T-helper 17 cell (primary cell): Measurements from ENCODE around the gene SSBP1. TPM values are rescaled to one million over a fixed set of nuclear protein-coding genes. Genes with fewer than 3 reads are reported as not detected.
"Not testable (repeated sequence)": the region's sequence is repeated elsewhere in the genome, so short reads cannot be mapped to it uniquely, and the experiment has no call there.

Experiments used
- ATAC-seq: fragments of 150-1000 bp; cut with Tn5 transposase; 2 replicates; pipeline ENCODE4 v1.10.0; 2021; ENCODE audit warnings: mild to moderate bottlenecking, moderate library complexity
- DNase-seq, 3 donors: peaks; one replicate each; pipeline versions ENCODE4 v3.0.0 to v3.0.0-alpha.2; 2020 to 2021
- H3K9me3 ChIP-seq: one replicate; pipeline ENCODE4 v1.7.0; 2013; ENCODE audit warnings: low read length, mild to moderate bottlenecking; ENCODE audit not compliant: control insufficient read depth, poor library complexity, severe bottlenecking
- H3K27ac Mint-ChIP-seq: one replicate; pipeline ENCODE4 v1.8.0; 2022; ENCODE audit warnings: mild to moderate bottlenecking, moderate library complexity, mixed read lengths
- H3K27me3 Mint-ChIP-seq: one replicate; pipeline ENCODE4 v1.8.0; 2022; ENCODE audit warnings: mixed read lengths
- H3K36me3 Mint-ChIP-seq: one replicate; pipeline ENCODE4 v1.8.0; 2022; ENCODE audit warnings: low read depth, mixed read lengths
- H3K4me1 Mint-ChIP-seq: one replicate; pipeline ENCODE4 v1.8.0; 2022; ENCODE audit warnings: mild to moderate bottlenecking, mixed read lengths
- H3K4me3 Mint-ChIP-seq: one replicate; pipeline ENCODE4 v1.8.0; 2022; ENCODE audit warnings: mild to moderate bottlenecking, moderate library complexity, mixed read lengths
- total RNA-seq, 4 donors: library from RNA in 2 of 4; stranded (reverse) in 2 of 4; gene quantifications; one replicate each; pipeline ENCODE4 v1.2.3 and lab custom pipeline; 2022 to 2026

Gene SSBP1
- total RNA-seq (10 to 100 TPM; 81.3 to 91.3 TPM), total RNA-seq (lab: John Stamatoyannopoulos, UW) (70.6 to 117 reads per million in 2 donors)

DNA sequence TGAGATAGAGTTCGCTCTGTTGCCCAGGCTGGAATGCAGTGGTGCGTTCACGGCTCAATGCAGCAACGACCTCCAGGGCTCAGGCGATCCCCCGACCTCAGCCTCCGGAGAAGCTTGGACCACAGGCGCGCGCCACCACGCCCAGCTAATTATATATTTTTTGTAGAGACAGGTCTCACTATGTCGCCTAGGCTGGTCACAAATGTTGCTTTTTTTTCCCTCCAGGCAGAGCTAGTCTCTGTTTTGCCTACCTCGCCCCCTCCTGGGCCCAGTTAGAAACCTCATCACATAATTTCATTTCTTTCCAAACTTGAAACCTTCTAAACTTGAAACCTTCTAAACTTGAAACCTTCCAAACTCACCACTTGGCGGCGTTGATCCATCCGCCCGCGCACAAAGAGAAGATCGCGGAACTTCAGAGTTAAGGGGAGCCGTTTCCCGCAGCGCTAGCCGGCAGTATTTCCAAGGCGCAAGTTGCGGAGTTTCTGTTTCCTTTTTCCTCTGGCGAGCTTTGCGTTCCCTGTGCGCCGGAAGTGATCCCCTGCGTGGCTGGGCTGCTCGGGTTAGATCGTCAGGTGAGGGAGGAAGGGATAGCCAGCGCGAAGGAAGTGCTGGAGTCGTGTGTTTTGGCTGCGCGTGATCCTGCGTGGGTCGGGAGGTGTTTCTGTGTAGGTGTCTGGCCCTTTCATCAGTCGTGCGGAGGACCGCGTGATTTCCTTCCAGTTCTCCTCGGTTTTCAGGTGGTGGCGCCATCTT, at the start of gene SSBP1:
Gene SSBP1 (plus strand): TSS at position 523 of the 756 bp plus-strand sequence. CDS start 809 bp downstream, outside the sequence.
- peak; percentile 76 to 83 (median 82) for DNase-seq
- no peaks in the 10 kb centered on the region for H3K9me3 ChIP-seq
- peak; percentile 89 for ATAC-seq
- peak within 1 kb of the TSS; percentile 100 for H3K27ac Mint-ChIP-seq
- H3K4me3 Mint-ChIP-seq = peak within 1 kb of the TSS; percentile 99
- peaks cover 30% of the 10 kb centered on the region for H3K4me1 Mint-ChIP-seq
- H3K36me3 Mint-ChIP-seq = peaks cover 8% of the 10 kb centered on the region
- H3K27me3 Mint-ChIP-seq = no peaks in the 10 kb centered on the region

GRCh38 chr7:141689072-141689825, 48.9 kb upstream of the SSBP1 start:
- Mint-ChIP-seq H3K36me3 (peaks cover 13% of the 10 kb centered on the region), H3K27ac (peak overlapping the region; percentile 21), H3K4me1 (peaks cover 30% of the 10 kb centered on the region)
- H3K27me3 Mint-ChIP-seq, H3K4me3 Mint-ChIP-seq, DNase-seq, H3K9me3 ChIP-seq, ATAC-seq: not testable (repeated sequence)

DNA sequence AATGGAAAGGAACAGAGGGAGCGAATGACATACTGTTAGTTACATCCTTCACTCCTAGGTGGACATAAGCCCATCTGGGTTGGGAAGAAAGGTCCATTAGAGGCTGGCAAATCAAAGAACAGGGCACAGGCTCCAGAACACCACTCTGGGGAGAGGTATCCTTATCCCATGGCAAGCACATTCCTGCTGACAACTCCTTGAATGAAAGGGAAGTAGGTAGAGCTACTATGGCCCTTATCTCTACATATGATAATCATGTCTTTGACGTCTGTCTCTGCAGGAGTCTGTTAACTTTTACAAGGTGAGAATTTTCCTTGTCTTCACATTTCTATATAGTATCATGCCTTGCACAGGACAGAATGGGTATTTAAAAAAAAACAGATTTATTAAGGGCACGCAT, 46.6 kb upstream of the SSBP1 start:
- no peak for DNase-seq
- no peaks in the 10 kb centered on the region for H3K9me3 ChIP-seq
- no peaks in the 10 kb centered on the region for H3K27me3 Mint-ChIP-seq
- no peak overlapping the region for H3K27ac Mint-ChIP-seq
- H3K36me3 Mint-ChIP-seq = peaks cover 7% of the 10 kb centered on the region
- no peak for ATAC-seq
- H3K4me1 Mint-ChIP-seq = peaks cover 48% of the 10 kb centered on the region
- no peak overlapping the region for H3K4me3 Mint-ChIP-seq

DNA sequence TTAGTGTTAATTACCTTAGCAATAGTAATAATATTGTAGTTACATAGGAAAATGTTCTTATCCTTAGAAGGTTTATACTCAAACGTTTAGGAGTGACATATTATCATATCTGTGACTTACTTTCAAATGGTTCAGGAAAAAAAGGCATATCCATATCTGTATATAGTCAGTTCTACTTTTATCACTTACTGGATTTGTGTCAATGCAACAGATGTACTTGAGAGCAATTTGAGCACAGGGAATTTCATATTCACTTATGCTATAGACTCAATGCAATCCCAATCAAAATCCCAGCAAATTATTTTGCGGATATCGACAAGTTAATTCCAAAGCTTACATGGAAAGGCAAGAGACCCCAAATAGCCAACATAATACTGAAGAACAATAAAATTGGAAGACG, 46.2 kb upstream of the SSBP1 start:
- peaks cover 49% of the 10 kb centered on the region for H3K4me1 Mint-ChIP-seq
- no peak overlapping the region for H3K4me3 Mint-ChIP-seq
- peaks cover 4% of the 10 kb centered on the region for H3K36me3 Mint-ChIP-seq
- H3K27ac Mint-ChIP-seq = no peak overlapping the region
- H3K27me3 Mint-ChIP-seq = no peaks in the 10 kb centered on the region
- DNase-seq = no peak
- no peaks in the 10 kb centered on the region for H3K9me3 ChIP-seq
- ATAC-seq = no peak

DNA sequence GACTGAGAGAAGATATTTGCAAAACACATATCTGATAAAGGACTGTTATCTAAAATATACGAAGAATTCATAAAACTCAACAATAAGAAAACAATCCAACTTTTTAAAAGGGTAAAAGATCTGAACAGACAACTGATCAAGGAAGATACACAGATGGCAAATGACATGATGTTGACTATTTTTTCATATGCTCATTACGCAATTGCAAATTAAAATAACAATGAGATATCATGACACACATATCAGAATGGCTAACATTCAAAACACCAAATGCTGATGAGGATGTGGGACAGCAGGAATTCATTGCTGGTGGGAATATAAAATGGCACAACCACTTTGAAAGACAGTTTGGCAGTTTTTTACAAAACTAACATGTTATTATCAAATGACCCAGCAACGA, 45.1 kb upstream of the SSBP1 start:
- H3K27ac Mint-ChIP-seq = no peak overlapping the region
- peaks cover 52% of the 10 kb centered on the region for H3K4me1 Mint-ChIP-seq

GRCh38 chr7:141695803-141696289, 42.3 kb upstream of the SSBP1 start:
- H3K4me3 Mint-ChIP-seq = no peak overlapping the region

More for the DNA sequence above, 45.1 kb upstream of the SSBP1 start:
- H3K9me3 ChIP-seq = no peaks in the 10 kb centered on the region
- no peak for ATAC-seq
- Mint-ChIP-seq H3K4me3 (no peak overlapping the region), H3K36me3 (peaks cover 2% of the 10 kb centered on the region), H3K27me3 (no peaks in the 10 kb centered on the region)
- DNase-seq = no peak

GRCh38 chr7:141696348-141696747, 41.8 kb upstream of the SSBP1 start:
- Mint-ChIP-seq H3K36me3 (peaks cover 2% of the 10 kb centered on the region), H3K4me1 (peaks cover 67% of the 10 kb centered on the region), H3K4me3 (no peak overlapping the region), H3K27me3 (no peaks in the 10 kb centered on the region), H3K27ac (peak overlapping the region; percentile 61)
- ATAC-seq = no peak
- no peaks in the 10 kb centered on the region for H3K9me3 ChIP-seq
- no peak for DNase-seq

More at GRCh38 chr7:141695803-141696289, 42.3 kb upstream of the SSBP1 start:
- Mint-ChIP-seq H3K27ac (no peak overlapping the region), H3K27me3 (no peaks in the 10 kb centered on the region), H3K36me3 (peaks cover 2% of the 10 kb centered on the region), H3K4me1 (peaks cover 65% of the 10 kb centered on the region)
- DNase-seq (no peak), ATAC-seq (no peak)
- H3K9me3 ChIP-seq = no peaks in the 10 kb centered on the region

DNA sequence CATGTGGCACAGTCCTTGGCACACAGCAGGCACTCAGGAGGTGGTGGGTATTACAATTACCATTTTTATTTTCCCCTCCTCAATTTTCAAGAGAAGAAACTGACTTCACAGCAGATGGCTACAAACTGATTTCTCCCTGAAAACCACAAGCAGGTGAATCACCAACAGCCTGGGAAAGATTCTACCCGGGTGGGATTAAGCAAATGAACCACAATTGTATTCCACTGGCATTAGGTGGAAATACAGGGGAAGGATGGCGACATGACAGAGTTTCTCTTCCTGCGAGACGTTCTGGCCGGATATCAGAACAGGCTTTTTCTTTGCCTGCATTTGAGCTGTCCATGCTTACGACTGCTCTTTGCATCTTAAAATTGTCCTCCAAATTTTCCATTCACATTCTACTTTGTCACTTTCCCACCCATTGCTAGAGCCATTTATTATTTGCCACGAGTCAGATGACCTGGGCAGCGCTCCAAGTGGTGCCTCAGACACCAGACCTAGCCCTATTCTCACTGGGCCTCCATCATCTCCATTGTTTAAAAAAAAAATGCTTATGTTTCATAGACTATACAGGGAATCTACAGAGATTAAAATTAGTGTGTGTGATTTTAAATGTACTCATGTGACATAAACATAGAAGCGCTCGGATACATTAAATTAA, 40.8 kb upstream of the SSBP1 start:
- Mint-ChIP-seq H3K4me1 (peaks cover 64% of the 10 kb centered on the region), H3K27me3 (no peaks in the 10 kb centered on the region)
- no peak for ATAC-seq

GRCh38 chr7:141698247-141699015, 39.7 kb upstream of the SSBP1 start:
- peaks cover 60% of the 10 kb centered on the region for H3K4me1 Mint-ChIP-seq
- H3K27me3 Mint-ChIP-seq = no peaks in the 10 kb centered on the region
- ATAC-seq = no peak
- H3K9me3 ChIP-seq = no peaks in the 10 kb centered on the region
- peaks cover 2% of the 10 kb centered on the region for H3K36me3 Mint-ChIP-seq
- H3K4me3 Mint-ChIP-seq = no peak overlapping the region
- peak overlapping the region; percentile 97 for H3K27ac Mint-ChIP-seq
- no peak for DNase-seq

More for the DNA sequence above, 40.8 kb upstream of the SSBP1 start:
- Mint-ChIP-seq H3K4me3 (no peak overlapping the region), H3K27ac (no peak overlapping the region), H3K36me3 (peaks cover 2% of the 10 kb centered on the region)
- no peaks in the 10 kb centered on the region for H3K9me3 ChIP-seq
- DNase-seq = no peak

- no peaks in the 10 kb centered on the region for H3K27me3 Mint-ChIP-seq
- peaks cover 52% of the 10 kb centered on the region for H3K4me1 Mint-ChIP-seq
- DNase-seq (no peak), ATAC-seq (no peak)
- peaks cover 2% of the 10 kb centered on the region for H3K36me3 Mint-ChIP-seq
- H3K9me3 ChIP-seq = no peaks in the 10 kb centered on the region
- peak overlapping the region; percentile 97 for H3K27ac Mint-ChIP-seq
- H3K4me3 Mint-ChIP-seq = peak overlapping the region; percentile 94
These were observed 38.3 kb upstream of the SSBP1 start for GRCh38 chr7:141699860-141700259.

- Mint-ChIP-seq H3K4me3 (peak overlapping the region; percentile 94), H3K27ac (peak overlapping the region; percentile 97), H3K4me1 (peaks cover 47% of the 10 kb centered on the region), H3K36me3 (peaks cover 2% of the 10 kb centered on the region), H3K27me3 (no peaks in the 10 kb centered on the region)
- DNase-seq (no peak), ATAC-seq (no peak)
- H3K9me3 ChIP-seq = no peaks in the 10 kb centered on the region
These were observed 37.8 kb upstream of the SSBP1 start for GRCh38 chr7:141700296-141700847.

DNA sequence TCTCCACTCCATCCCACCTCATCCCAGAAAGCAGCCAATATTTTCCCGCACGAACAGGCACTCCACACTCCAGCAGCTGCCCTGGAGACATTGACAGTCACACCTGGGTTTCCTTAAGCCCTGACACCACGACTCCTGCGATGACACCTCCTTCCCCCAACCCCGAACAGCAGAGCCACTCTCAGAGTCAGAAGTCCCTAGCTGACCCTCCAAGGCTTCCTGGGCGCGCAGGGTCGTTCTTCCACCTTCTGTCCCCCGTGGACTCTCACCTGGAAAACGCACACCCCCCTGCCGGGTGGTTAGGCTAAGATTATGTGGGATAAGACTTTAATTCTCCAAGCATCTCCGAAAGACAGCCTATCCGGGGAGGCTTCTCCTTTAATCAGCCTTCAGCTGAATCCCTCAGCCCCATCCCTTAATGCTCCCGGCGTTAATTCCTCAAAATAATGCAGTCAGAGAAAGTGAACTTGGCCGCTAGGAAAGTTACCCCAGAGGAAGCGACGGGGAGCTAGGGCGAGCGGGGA, 37.2 kb upstream of the SSBP1 start:
- no peak for DNase-seq
- Mint-ChIP-seq H3K27ac (peak overlapping the region; percentile 97), H3K4me3 (peak overlapping the region; percentile 94), H3K4me1 (peaks cover 43% of the 10 kb centered on the region), H3K27me3 (no peaks in the 10 kb centered on the region), H3K36me3 (peaks cover 2% of the 10 kb centered on the region)
- H3K9me3 ChIP-seq = no peaks in the 10 kb centered on the region
- ATAC-seq = no peak
